PFSK-1 (cell line): ENCODE results near the gene ST3GAL2.

Source experiments
- FOXP2 ChIP-seq: optimal IDR thresholded peaks from 2 replicates; pipeline ENCODE3; 2011; ENCODE audit warnings: borderline replicate concordance, control low read depth, inconsistent platforms; ENCODE audit not compliant: insufficient read depth; ENCODE audit errors: extremely low read length, extremely low read depth
- POLR2AphosphoS5 ChIP-seq: IDR thresholded peaks from 2 replicates; pipeline ENCODE4 v1.6.1; 2012; ENCODE audit warnings: low read depth, mild to moderate bottlenecking, control low read depth, low read length, moderate library complexity
- REST ChIP-seq, 2 experiments: IDR thresholded peaks; 2 replicates each; pipeline versions ENCODE4 v1.6.1 to v1.8.0; 2011 to 2012; ENCODE audit warnings: low read depth in 2 of 2, low read length in 2 of 2, control low read depth in 1 of 2, inconsistent platforms in 1 of 2, mild to moderate bottlenecking in 1 of 2, moderate library complexity in 1 of 2; ENCODE audit not compliant: insufficient read depth in 1 of 2
- SIN3A ChIP-seq: IDR thresholded peaks from 2 replicates; pipeline ENCODE4 v1.6.1; 2012; ENCODE audit warnings: mild to moderate bottlenecking, low read length, moderate library complexity, borderline replicate concordance; ENCODE audit not compliant: insufficient read depth
- TAF1 ChIP-seq: IDR thresholded peaks from 2 replicates; pipeline ENCODE4 v1.6.1; 2012; ENCODE audit warnings: low read length, control low read depth, borderline replicate concordance; ENCODE audit not compliant: insufficient read depth

The ST3GAL2 gene

GRCh38 chr16:70421473-70422311 lies 17.2 kb downstream of the ST3GAL2 start:
- TF ChIP-seq REST (IDR thresholded peaks at IDR 0.05; ENCODE audit: insufficient read depth in 1 of 2, low read depth in 2 of 2, low read length in 2 of 2) (no peak), TAF1 (no peak), SIN3A (no peak), FOXP2 (no peak), POLR2AphosphoS5 (no peak)

GRCh38 chr16:70421014-70421413 lies 17.9 kb downstream of the ST3GAL2 start:
- no peak for TF ChIP-seq TAF1
- TF ChIP-seq FOXP2 = no peak
- no peak for TF ChIP-seq REST (IDR thresholded peaks at IDR 0.05; ENCODE audit: insufficient read depth in 1 of 2, low read depth in 2 of 2, low read length in 2 of 2)
- no peak for TF ChIP-seq POLR2AphosphoS5
- no peak for TF ChIP-seq SIN3A

- TF ChIP-seq FOXP2 (no peak), REST (IDR thresholded peaks at IDR 0.05; ENCODE audit: insufficient read depth in 1 of 2, low read depth in 2 of 2, low read length in 2 of 2) (no peak), POLR2AphosphoS5 (no peak), TAF1 (no peak), SIN3A (no peak)
Observed at GRCh38 chr16:70419384-70420327, 19.2 kb downstream of the ST3GAL2 start.

- no peak for TF ChIP-seq SIN3A
- no peak for TF ChIP-seq FOXP2
- no peak for TF ChIP-seq TAF1
- TF ChIP-seq REST (IDR thresholded peaks at IDR 0.05; ENCODE audit: insufficient read depth in 1 of 2, low read depth in 2 of 2, low read length in 2 of 2) = no peak
- no peak for TF ChIP-seq POLR2AphosphoS5
Observed at GRCh38 chr16:70418993-70419318, 19.9 kb downstream of the ST3GAL2 start.
